GM12878 (cell line): ENCODE measurements around the gene VSTM2B. TPM values are rescaled to one million over a fixed set of nuclear protein-coding genes. Genes with fewer than 3 reads are reported as not detected.

Experiments used
- ATAC-seq: fragments of 200-7000 bp; cut with Tn5 transposase; 3 replicates; pipeline ENCODE4 v1.9.1; 2020; ENCODE audit warnings: mild to moderate bottlenecking, moderate library complexity
- BruUV-seq: library from RNA; stranded (reverse); fragments of 400-500 nt; replicated peaks from 2 replicates; lab custom pipeline; 2021; lab: Mats Ljungman, UMichigan
- CTCF ChIA-PET: fragments of 300-600 bp; sonication (Branson Sonifier 250); formaldehyde crosslinking; extraction: SDS; loops from one replicate; lab custom pipeline; 2021; ENCODE audit warnings: inconsistent platforms; lab: Yijun Ruan, JAX
- POLR2A ChIA-PET: fragments of 350-600 bp; formaldehyde crosslinking; extraction: SDS; loops from one replicate; lab custom pipeline; 2021; ENCODE audit warnings: inconsistent platforms; lab: Charles Lee
- RAD21 ChIA-PET: fragments of 300-600 bp; sonication (Branson Sonifier 250); formaldehyde crosslinking; loops from one replicate; lab custom pipeline; 2023; ENCODE audit warnings: antibody characterized with exemption; ENCODE audit not compliant: unreplicated experiment; lab: Charles Lee
- SMC1A ChIA-PET: fragments of 300-600 bp; sonication (Branson Sonifier 250); formaldehyde crosslinking; loops from one replicate; lab custom pipeline; 2023; ENCODE audit not compliant: unreplicated experiment, uncharacterized antibody; lab: Charles Lee
- DNase-seq: peaks from one replicate; pipeline ENCODE4 v3.0.0-alpha.2; 2011; ENCODE audit warnings: low read depth, low spot score
- FAIRE-seq: peaks from 3 replicates; lab custom pipeline; 2011; peaks lifted over from hg19 to GRCh38; lab: Jason Lieb, UNC
- H2AFZ ChIP-seq: 2 replicates; pipeline ENCODE4 v1.6.0; 2011; ENCODE audit warnings: low read depth, low read length, control low read depth; ENCODE audit not compliant: control insufficient read depth
- H3K27ac ChIP-seq: 2 replicates; pipeline ENCODE4 v1.5.1; 2011; ENCODE audit warnings: control low read depth; ENCODE audit not compliant: control insufficient read depth, insufficient read depth
- H3K27me3 ChIP-seq, 2 experiments: replicated peaks in 1 of 2; 2 replicates each; pipeline versions ENCODE4 v1.6.0 to v1.6.1; 2011; ENCODE audit warnings: low read length in 1 of 2; ENCODE audit not compliant: control insufficient read depth in 2 of 2, insufficient read depth in 2 of 2
- H3K36me3 ChIP-seq, 2 experiments: 2 replicates each; pipeline ENCODE4 v1.5.1; 2011; ENCODE audit warnings: low read length in 1 of 2; ENCODE audit not compliant: control insufficient read depth in 2 of 2, insufficient read depth in 2 of 2
- H3K4me1 ChIP-seq: 2 replicates; pipeline ENCODE4 v1.6.1; 2011; ENCODE audit warnings: mild to moderate bottlenecking, low read length, moderate library complexity, mixed read lengths; ENCODE audit not compliant: control insufficient read depth, insufficient read depth
- H3K4me2 ChIP-seq: 2 replicates; pipeline ENCODE4 v1.6.0; 2011; ENCODE audit warnings: control low read depth; ENCODE audit not compliant: control insufficient read depth, insufficient read depth
- H3K4me3 ChIP-seq: fragments of 200-600 bp; sonication (generic); 2 replicates; pipeline ENCODE4 v1.5.1; 2016
- H3K79me2 ChIP-seq: 2 replicates; pipeline ENCODE4 v1.6.0; 2011; ENCODE audit warnings: low read length; ENCODE audit not compliant: control insufficient read depth, insufficient read depth
- H3K9ac ChIP-seq: 2 replicates; pipeline ENCODE4 v1.8.0; 2011; ENCODE audit warnings: low read length, control low read depth, mixed read lengths; ENCODE audit not compliant: control insufficient read depth, insufficient read depth
- H3K9me3 ChIP-seq: replicated peaks from 3 replicates; pipeline ENCODE4 v1.5.1; 2011; ENCODE audit warnings: mild to moderate bottlenecking, low read length; ENCODE audit not compliant: control insufficient read depth, insufficient read depth
- H4K20me1 ChIP-seq: 2 replicates; pipeline ENCODE4 v1.6.0; 2011; ENCODE audit not compliant: control insufficient read depth, insufficient read depth
- BHLHE40 ChIP-seq, 2 experiments: fragments of 450-650 bp in 1 of 2; IDR thresholded peaks; 2 replicates each; pipeline ENCODE4 v1.6.1; 2011 to 2017; ENCODE audit warnings: low read depth in 2 of 2, borderline replicate concordance in 1 of 2, improper control_type of control experiment in 1 of 2, low read length in 1 of 2, mild to moderate bottlenecking in 1 of 2
- EP300 ChIP-seq, 2 experiments: fragments of 150-350 bp in 1 of 2; IDR thresholded peaks; 2 replicates each; pipeline ENCODE4 v1.6.1; 2011 to 2012; ENCODE audit warnings: low read depth in 2 of 2, low read length in 2 of 2, borderline replicate concordance in 1 of 2, improper control_type of control experiment in 1 of 2, inconsistent platforms in 1 of 2; ENCODE audit not compliant: control insufficient read depth in 1 of 2
- FOS ChIP-seq: IDR thresholded peaks from 3 replicates; pipeline ENCODE4 v1.6.1; 2011; ENCODE audit warnings: borderline replicate concordance; ENCODE audit not compliant: insufficient read length; ENCODE audit errors: extremely low read depth
- NFYA ChIP-seq: IDR thresholded peaks from 2 replicates; pipeline ENCODE4 v1.6.1; 2011; ENCODE audit warnings: low read depth, mild to moderate bottlenecking, low read length, improper control_type of control experiment, borderline replicate concordance
- WGBS: methylation state at CpG from one replicate; pipeline ENCODE4 v1.1.6; 2016; ENCODE audit warnings: low lambda C conversion rate; ENCODE audit not compliant: insufficient replicate concordance, insufficient coverage; ENCODE audit errors: missing lambda C conversion rate; 5-methylcytosine and 5-hydroxymethylcytosine counted together
- in situ Hi-C: fragments of 300-500 bp; cut with MboI; formaldehyde crosslinking; loops from 9 replicates; pipeline ENCODE4 v1.14.3; 2018; ENCODE audit warnings: mixed read lengths
- intact Hi-C: fragments of 100-400 bp; cut with micrococcal nuclease; formaldehyde crosslinking; loops from one replicate; pipeline ENCODE4 v1.14.2; 2022; ENCODE audit not compliant: unreplicated experiment
- polyA plus RNA-seq, 11 experiments: library from polyadenylated mRNA; depleted of rRNA in 4 of 11; unstranded in 6 of 11; stranded (reverse) in 5 of 11; fragments of >200 nt; fragmentation: Nextera tagmentation in 4 of 11; fragmentation: Illumina TruSeq in 1 of 11; extraction: Ambion mirVana in 4 of 11; extraction: Trizol in 1 of 11; gene quantifications; 1 replicate in 1 of 11; 2 replicates in 10 of 11; pipeline versions ENCODE4 v1.2.1 to v1.2.3, GENCODE V29; 2011 to 2016; ENCODE audit warnings: inconsistent platforms in 2 of 11, missing spikeins in 2 of 11, low read depth in 1 of 11
- total RNA-seq, 4 experiments: library from RNA; depleted of rRNA in 3 of 4; stranded (reverse); fragments of >200 nt in 3 of 4; fragmentation: Illumina TruSeq in 1 of 4; extraction: Trizol in 1 of 4; gene quantifications; 2 replicates each; pipeline versions ENCODE4 v1.2.1 to v1.2.3, GENCODE V29; 2013 to 2021
- TF ChIP-seq, protein P1 (sequence below): fragments of 450-650 bp; IDR thresholded peaks from 2 replicates; pipeline ENCODE4 v1.6.1; 2016; ENCODE audit warnings: mild to moderate bottlenecking
- TF ChIP-seq, protein P2 (sequence below): IDR thresholded peaks from 2 replicates; pipeline ENCODE4 v1.6.1; 2011; ENCODE audit warnings: borderline replicate concordance, low read depth, mild to moderate bottlenecking, moderate library complexity, low read length; ENCODE audit not compliant: insufficient read depth, poor library complexity, severe bottlenecking

VSTM2B gene
- total and polyA plus RNA-seq, 10 of the 15 experiments (the other 5 are each of a cell fraction or from before 2014, with no cell fraction given) = not detected

DNA sequence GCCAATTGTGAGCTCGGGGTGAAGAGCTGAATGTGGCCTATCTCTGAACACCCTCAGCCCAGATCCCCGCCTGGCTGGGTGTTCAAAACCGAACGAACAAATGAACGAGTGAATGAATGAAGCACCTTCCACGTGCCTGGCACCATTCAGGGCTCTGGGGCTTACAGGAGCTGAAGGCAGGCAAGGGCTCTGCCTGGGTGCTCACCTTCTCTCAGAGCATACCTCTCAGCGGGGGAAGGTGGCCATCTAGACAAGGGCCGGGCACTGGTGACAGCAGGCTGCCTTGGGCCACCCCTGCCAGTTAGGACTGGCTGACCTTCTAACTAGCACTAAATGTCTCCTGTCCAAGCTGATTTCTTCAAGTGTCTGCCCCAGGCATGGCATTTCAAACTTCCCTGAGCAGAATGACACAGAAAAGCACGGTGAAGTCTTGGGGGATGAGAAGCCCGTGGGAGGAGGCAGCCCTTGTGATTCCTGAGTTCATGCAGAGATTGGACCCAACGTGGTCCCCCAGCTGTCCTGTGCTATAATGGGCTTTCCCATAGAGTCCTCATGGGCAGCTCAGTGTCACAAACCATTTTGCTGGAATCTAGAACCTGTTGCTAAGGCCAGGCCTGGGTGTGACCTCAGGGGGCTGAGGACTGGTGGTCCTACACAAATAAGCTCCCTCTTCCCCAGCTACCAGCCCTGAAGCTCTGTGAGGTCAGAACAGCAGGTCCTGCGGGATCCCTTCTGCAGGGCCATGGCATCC is 27.9 kb upstream of the VSTM2B start (continued):
- TF ChIP-seq, protein P1, sequence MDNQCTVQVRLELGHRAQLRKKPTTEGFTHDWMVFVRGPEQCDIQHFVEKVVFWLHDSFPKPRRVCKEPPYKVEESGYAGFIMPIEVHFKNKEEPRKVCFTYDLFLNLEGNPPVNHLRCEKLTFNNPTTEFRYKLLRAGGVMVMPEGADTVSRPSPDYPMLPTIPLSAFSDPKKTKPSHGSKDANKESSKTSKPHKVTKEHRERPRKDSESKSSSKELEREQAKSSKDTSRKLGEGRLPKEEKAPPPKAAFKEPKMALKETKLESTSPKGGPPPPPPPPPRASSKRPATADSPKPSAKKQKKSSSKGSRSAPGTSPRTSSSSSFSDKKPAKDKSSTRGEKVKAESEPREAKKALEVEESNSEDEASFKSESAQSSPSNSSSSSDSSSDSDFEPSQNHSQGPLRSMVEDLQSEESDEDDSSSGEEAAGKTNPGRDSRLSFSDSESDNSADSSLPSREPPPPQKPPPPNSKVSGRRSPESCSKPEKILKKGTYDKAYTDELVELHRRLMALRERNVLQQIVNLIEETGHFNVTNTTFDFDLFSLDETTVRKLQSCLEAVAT = no peak
- TF ChIP-seq NFYA (no peak), FOS (no peak), EP300 (IDR thresholded peaks at IDR 0.05; ENCODE audit: borderline replicate concordance in 1 of 2, control insufficient read depth in 1 of 2, low read depth in 2 of 2, low read length in 2 of 2) (no peak)
- TF ChIP-seq, protein P2, sequence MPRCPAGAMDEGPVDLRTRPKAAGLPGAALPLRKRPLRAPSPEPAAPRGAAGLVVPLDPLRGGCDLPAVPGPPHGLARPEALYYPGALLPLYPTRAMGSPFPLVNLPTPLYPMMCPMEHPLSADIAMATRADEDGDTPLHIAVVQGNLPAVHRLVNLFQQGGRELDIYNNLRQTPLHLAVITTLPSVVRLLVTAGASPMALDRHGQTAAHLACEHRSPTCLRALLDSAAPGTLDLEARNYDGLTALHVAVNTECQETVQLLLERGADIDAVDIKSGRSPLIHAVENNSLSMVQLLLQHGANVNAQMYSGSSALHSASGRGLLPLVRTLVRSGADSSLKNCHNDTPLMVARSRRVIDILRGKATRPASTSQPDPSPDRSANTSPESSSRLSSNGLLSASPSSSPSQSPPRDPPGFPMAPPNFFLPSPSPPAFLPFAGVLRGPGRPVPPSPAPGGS = no peak

DNA sequence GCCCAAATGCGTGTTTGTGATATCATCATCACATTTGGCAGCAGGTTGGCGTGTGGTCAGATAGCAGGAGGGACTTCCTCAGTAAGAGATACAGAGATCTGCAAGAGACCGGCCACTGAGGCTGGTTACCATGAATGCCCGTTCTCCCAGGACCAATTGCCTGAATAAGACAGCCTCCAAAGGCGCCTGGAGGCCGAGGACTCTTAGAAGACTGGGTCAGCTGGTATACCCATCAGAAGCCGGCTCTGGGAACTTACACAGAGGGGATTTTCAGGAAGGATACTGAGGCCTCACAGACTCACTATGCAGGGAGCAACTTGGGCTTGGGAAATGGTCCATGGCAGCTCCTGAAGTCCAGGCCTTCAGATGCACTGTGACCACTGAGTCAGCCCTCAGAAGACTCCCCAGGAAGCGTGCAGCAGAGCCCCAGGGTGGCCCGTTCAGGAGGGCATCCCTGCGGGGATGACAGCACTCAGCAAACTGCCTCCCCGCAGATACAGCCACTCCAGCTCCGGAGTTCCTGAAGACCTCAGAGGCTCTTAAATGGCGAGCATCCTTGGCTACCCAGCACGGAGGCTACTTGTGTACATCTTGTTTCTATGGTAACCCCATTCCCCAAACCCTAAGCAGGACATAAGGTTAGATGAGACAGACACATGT is 26.4 kb upstream of the VSTM2B start:
- POLR2A ChIA-PET = no interaction called here

More for the DNA sequence above, 26.4 kb upstream of the VSTM2B start:
- ATAC-seq (no peak), DNase-seq (no peak), FAIRE-seq (no peak)
- Histone ChIP-seq H3K4me3 (no peak overlapping the region), H3K36me3 (no peaks in the 10 kb centered on the region), H3K9me3 (no peaks in the 10 kb centered on the region), H3K79me2 (no peaks in the 10 kb centered on the region), H2AFZ (no peak overlapping the region), H3K27ac (no peak overlapping the region), H3K9ac (no peak overlapping the region), H4K20me1 (no peaks in the 10 kb centered on the region), H3K4me2 (no peak overlapping the region), H3K4me1 (no peaks in the 10 kb centered on the region), H3K27me3 (no peaks in the 10 kb centered on the region)
- 18% methylated on average over 14 of the region's 14 CpGs for WGBS
- RAD21 ChIA-PET = no interaction called here
- CTCF ChIA-PET = no interaction called here
- no TSS peak for BruUV-seq
- intact Hi-C loops = no loop called here
- TF ChIP-seq BHLHE40 (IDR thresholded peaks at IDR 0.05; ENCODE audit: borderline replicate concordance in 1 of 2, low read depth in 2 of 2, low read length in 1 of 2) = no peak
- in situ Hi-C loops = no loop called here
- SMC1A ChIA-PET = no interaction called here
